RWPE2 (cell line): ENCODE data around the gene TWIST2.

Experiments used
- ATAC-seq: fragments of 200-7000 bp; cut with Tn5 transposase; 3 replicates; pipeline ENCODE4 v1.9.1; 2021; ENCODE audit warnings: low read depth
- DNase-seq: peaks from one replicate; pipeline ENCODE4 v3.0.0-alpha.2; 2020; ENCODE audit warnings: low spot score
- H3K27ac ChIP-seq: fragments of 450-650 bp; 2 replicates; pipeline ENCODE4 v1.5.1; 2017; ENCODE audit warnings: mild to moderate bottlenecking; ENCODE audit not compliant: poor library complexity, severe bottlenecking
- H3K27me3 ChIP-seq: fragments of 250-450 bp; sonication (Bioruptor Pico); 2 replicates; pipeline ENCODE4 v1.5.1; 2021; ENCODE audit warnings: mild to moderate bottlenecking, moderate library complexity; ENCODE audit not compliant: insufficient read depth, poor library complexity, severe bottlenecking
- H3K36me3 ChIP-seq: fragments of 250-450 bp; sonication (Bioruptor Pico); 2 replicates; pipeline ENCODE4 v1.5.1; 2020; ENCODE audit warnings: low read depth, mild to moderate bottlenecking, moderate library complexity
- H3K4me1 ChIP-seq: fragments of 250-450 bp; sonication (Bioruptor Pico); 2 replicates; pipeline ENCODE4 v1.5.1; 2021; ENCODE audit warnings: mild to moderate bottlenecking, moderate library complexity; ENCODE audit not compliant: insufficient read depth, poor library complexity, severe bottlenecking
- H3K4me3 ChIP-seq: fragments of 250-450 bp; sonication (Bioruptor Pico); 2 replicates; pipeline ENCODE4 v1.5.1; 2021; ENCODE audit warnings: mild to moderate bottlenecking, moderate library complexity; ENCODE audit not compliant: severe bottlenecking
- H3K9me3 ChIP-seq: fragments of 250-450 bp; sonication (Bioruptor Pico); 2 replicates; pipeline ENCODE4 v1.5.1; 2021; ENCODE audit warnings: mild to moderate bottlenecking, moderate library complexity; ENCODE audit not compliant: severe bottlenecking
- CTCF ChIP-seq: fragments of 450-650 bp; IDR thresholded peaks from one replicate; pipeline ENCODE4 v1.5.1; 2017; ENCODE audit warnings: mild to moderate bottlenecking, moderate library complexity; ENCODE audit not compliant: poor library complexity, severe bottlenecking

The TWIST2 gene

GRCh38 chr2:238916176-238916874, 68.4 kb downstream of the TWIST2 start:
- no peaks in the 10 kb centered on the region for H3K27me3 ChIP-seq
- no peaks in the 10 kb centered on the region for H3K36me3 ChIP-seq
- no peak for ATAC-seq
- no peaks in the 10 kb centered on the region for H3K9me3 ChIP-seq
- H3K27ac ChIP-seq = no peak overlapping the region
- TF ChIP-seq CTCF = no peak
- peaks cover 12% of the 10 kb centered on the region for H3K4me1 ChIP-seq
- no peak for DNase-seq
- H3K4me3 ChIP-seq = no peak overlapping the region

- Histone ChIP-seq H3K36me3 (no peaks in the 10 kb centered on the region), H3K9me3 (no peaks in the 10 kb centered on the region), H3K27ac (no peak overlapping the region), H3K27me3 (no peaks in the 10 kb centered on the region), H3K4me3 (no peak overlapping the region), H3K4me1 (peaks cover 12% of the 10 kb centered on the region)
- no peak for TF ChIP-seq CTCF
- peak; percentile 52 for DNase-seq
- peak; percentile 15; the same call in 2 of the 3 replicates for ATAC-seq
Observed at GRCh38 chr2:238916875-238917590, 69.1 kb downstream of the TWIST2 start.

GRCh38 chr2:238919307-238919706, 71.4 kb downstream of the TWIST2 start:
- H3K27ac ChIP-seq = no peak overlapping the region
- TF ChIP-seq CTCF = no peak
- peaks cover 7% of the 10 kb centered on the region for H3K4me1 ChIP-seq
- no peaks in the 10 kb centered on the region for H3K36me3 ChIP-seq
- DNase-seq (peak; percentile 23), ATAC-seq (no peak)
- H3K27me3 ChIP-seq = no peaks in the 10 kb centered on the region
- no peaks in the 10 kb centered on the region for H3K9me3 ChIP-seq
- H3K4me3 ChIP-seq = no peak overlapping the region

- ATAC-seq (no peak), DNase-seq (no peak)
- Histone ChIP-seq H3K4me3 (no peak overlapping the region), H3K27ac (no peak overlapping the region), H3K36me3 (no peaks in the 10 kb centered on the region), H3K4me1 (no peaks in the 10 kb centered on the region), H3K9me3 (no peaks in the 10 kb centered on the region), H3K27me3 (no peaks in the 10 kb centered on the region)
- TF ChIP-seq CTCF = no peak
Observed at GRCh38 chr2:238920053-238920452, 72.2 kb downstream of the TWIST2 start.

GRCh38 chr2:238920601-238921001, 72.7 kb downstream of the TWIST2 start:
- peak; percentile 42; the same call in 2 of the 3 replicates for ATAC-seq
- Histone ChIP-seq H3K27ac (no peak overlapping the region), H3K36me3 (no peaks in the 10 kb centered on the region), H3K9me3 (no peaks in the 10 kb centered on the region), H3K4me3 (no peak overlapping the region), H3K27me3 (no peaks in the 10 kb centered on the region), H3K4me1 (no peaks in the 10 kb centered on the region)
- DNase-seq = peak; percentile 41
- TF ChIP-seq CTCF = no peak
